HepG2 (cell line): ENCODE data around the gene GNB4. TPM values are rescaled to one million over a fixed set of nuclear protein-coding genes. Genes with fewer than 3 reads are reported as not detected.

Source experiments
- ATAC-seq: fragments of 200-7000 bp; cut with Tn5 transposase; 3 replicates; pipeline ENCODE4 v1.9.1; 2020; ENCODE audit warnings: mild to moderate bottlenecking, moderate library complexity
- BruUV-seq: library from RNA; stranded (reverse); fragments of 400-500 nt; replicated peaks from 2 replicates; lab custom pipeline; 2021; lab: Mats Ljungman, UMichigan
- CTCF ChIA-PET: fragments of 300-600 bp; formaldehyde crosslinking; extraction: SDS; loops from one replicate; lab custom pipeline; 2021; ENCODE audit warnings: low total read pairs, inconsistent platforms, low intra/inter-chr PET ratio; lab: Yijun Ruan, JAX
- POLR2A ChIA-PET: fragments of 350-600 bp; sonication (Branson Sonifier 250); formaldehyde crosslinking; loops from one replicate; lab custom pipeline; 2020; ENCODE audit warnings: antibody characterized with exemption, inconsistent platforms; lab: Yijun Ruan, JAX
- DNase-seq: peaks from one replicate; pipeline ENCODE4 v3.0.0-alpha.2; 2015; ENCODE audit warnings: low spot score
- FAIRE-seq: peaks from 3 replicates; lab custom pipeline; 2011; peaks lifted over from hg19 to GRCh38; lab: Jason Lieb, UNC
- H2AFZ ChIP-seq: one replicate; pipeline ENCODE4 v1.6.1; 2011; ENCODE audit warnings: low read length, inconsistent platforms
- H3K27ac ChIP-seq: fragments of 300-600 bp; 3 replicates; pipeline ENCODE4 v1.8.0; 2011; ENCODE audit warnings: mixed run types, mild to moderate bottlenecking, mixed read lengths, low read length, inconsistent platforms; ENCODE audit not compliant: insufficient read depth; ENCODE audit errors: extremely low read length
- H3K27me3 ChIP-seq, 2 experiments: fragments of 200-600 bp in 1 of 2; 2 replicates in 1 of 2; 3 replicates in 1 of 2; pipeline versions ENCODE4 v1.6.0 to v1.8.0; 2011; ENCODE audit warnings: low read length in 2 of 2, mild to moderate bottlenecking in 2 of 2, moderate library complexity in 2 of 2, inconsistent platforms in 1 of 2; ENCODE audit not compliant: insufficient read depth in 2 of 2, control insufficient read depth in 1 of 2
- H3K36me3 ChIP-seq, 2 experiments: fragments of 200-600 bp in 1 of 2; replicated peaks in 1 of 2; 2 replicates in 1 of 2; 3 replicates in 1 of 2; pipeline versions ENCODE4 v1.5.1 to v1.8.0; 2011; ENCODE audit warnings: low read length in 2 of 2, inconsistent platforms in 1 of 2; ENCODE audit not compliant: insufficient read depth in 2 of 2, control insufficient read depth in 1 of 2
- H3K4me1 ChIP-seq: 2 replicates; pipeline ENCODE4 v1.5.1; 2012; ENCODE audit warnings: low read length, inconsistent platforms; ENCODE audit not compliant: insufficient read depth
- H3K4me2 ChIP-seq: 2 replicates; pipeline ENCODE4 v1.6.0; 2011; ENCODE audit warnings: low read depth, low read length, inconsistent platforms
- H3K4me3 ChIP-seq, 3 experiments: fragments of 200-600 bp in 1 of 3; sonication (generic), shearing (Covaris generic) in 1 of 3; replicated peaks in 1 of 3; 2 replicates each; pipeline ENCODE4 v1.5.1; 2011 to 2016; ENCODE audit warnings: low read length in 3 of 3, inconsistent platforms in 2 of 3, low read depth in 2 of 3, mild to moderate bottlenecking in 2 of 3, control low read depth in 1 of 3, mixed read lengths in 1 of 3; ENCODE audit not compliant: insufficient read depth in 1 of 3
- H3K79me2 ChIP-seq: one replicate; pipeline ENCODE4 v1.6.1; 2011; ENCODE audit warnings: low read length, inconsistent platforms; ENCODE audit not compliant: insufficient read depth
- H3K9ac ChIP-seq: 2 replicates; pipeline ENCODE4 v1.6.0; 2011; ENCODE audit warnings: mild to moderate bottlenecking, low read depth, low read length, inconsistent platforms; ENCODE audit not compliant: insufficient read depth
- H3K9me3 ChIP-seq: 2 replicates; pipeline ENCODE4 v1.5.1; 2012; ENCODE audit warnings: mild to moderate bottlenecking, low read length
- H4K20me1 ChIP-seq: 2 replicates; pipeline ENCODE4 v1.6.0; 2011; ENCODE audit warnings: inconsistent platforms, mild to moderate bottlenecking, low read length, moderate library complexity; ENCODE audit not compliant: insufficient read depth
- E2F1 ChIP-seq: sonication (generic); formaldehyde crosslinking; IDR thresholded peaks from 2 replicates; pipeline ENCODE4 v1.5.0; 2020; ENCODE audit warnings: missing genetic modification reagents
- FIP1L1 ChIP-seq: fragments of 200-400 bp; formaldehyde crosslinking; IDR thresholded peaks from 2 replicates; pipeline ENCODE4 v1.6.1; 2018; ENCODE audit warnings: low read depth, mild to moderate bottlenecking, low read length, moderate library complexity, borderline replicate concordance; ENCODE audit not compliant: insufficient read depth
- GATAD2A ChIP-seq: IDR thresholded peaks from 2 replicates; pipeline ENCODE4 v1.6.1; 2016
- HNRNPLL ChIP-seq: fragments of 200-400 bp; formaldehyde crosslinking; IDR thresholded peaks from 2 replicates; pipeline ENCODE4 v1.6.1; 2017; ENCODE audit warnings: mild to moderate bottlenecking, low read depth, low read length; ENCODE audit not compliant: poor library complexity, severe bottlenecking
- NFKB2 ChIP-seq: sonication (generic); formaldehyde crosslinking; IDR thresholded peaks from 2 replicates; pipeline ENCODE4 v1.4.0; 2020; ENCODE audit warnings: missing genetic modification reagents, borderline replicate concordance
- PHB2 ChIP-seq: fragments of 450-650 bp; IDR thresholded peaks from 2 replicates; pipeline ENCODE4 v1.6.1; 2018; ENCODE audit not compliant: partially characterized antibody
- PRDM10 ChIP-seq: sonication (generic); formaldehyde crosslinking; IDR thresholded peaks from 2 replicates; pipeline ENCODE4 v1.4.0; 2020; ENCODE audit warnings: low read depth, missing genetic modification reagents
- SALL1 ChIP-seq: sonication (generic); formaldehyde crosslinking; IDR thresholded peaks from 2 replicates; pipeline ENCODE4 v1.8.0; 2022; ENCODE audit warnings: mild to moderate bottlenecking, missing genetic modification reagents
- ZBTB10 ChIP-seq: sonication (generic); formaldehyde crosslinking; IDR thresholded peaks from 2 replicates; pipeline ENCODE4 v1.4.0; 2020; ENCODE audit warnings: missing genetic modification reagents, borderline replicate concordance
- ZBTB43 ChIP-seq: sonication (generic); formaldehyde crosslinking; conservative IDR thresholded peaks from 2 replicates; pipeline ENCODE4 v1.4.0; 2020; ENCODE audit warnings: missing genetic modification reagents
- ZMYM4 ChIP-seq: sonication (generic); formaldehyde crosslinking; IDR thresholded peaks from 2 replicates; pipeline ENCODE4 v1.8.1; 2023; ENCODE audit warnings: mild to moderate bottlenecking, missing genetic modification reagents
- ZNF720 ChIP-seq: sonication (generic); formaldehyde crosslinking; IDR thresholded peaks from 2 replicates; pipeline ENCODE4 v1.4.0; 2020; ENCODE audit warnings: missing genetic modification reagents
- ZNF770 ChIP-seq: sonication (generic); formaldehyde crosslinking; IDR thresholded peaks from 2 replicates; pipeline ENCODE4 v1.5.0; 2020; ENCODE audit warnings: mild to moderate bottlenecking, missing genetic modification reagents
- ZNF773 ChIP-seq: sonication (generic); formaldehyde crosslinking; IDR thresholded peaks from 2 replicates; pipeline ENCODE4 v1.4.0; 2020; ENCODE audit warnings: missing genetic modification reagents, borderline replicate concordance
- WGBS: methylation state at CpG from one replicate; pipeline ENCODE4 v1.1.6; 2017; ENCODE audit warnings: low lambda C conversion rate; 5-methylcytosine and 5-hydroxymethylcytosine counted together
- in situ Hi-C: cut with HindIII; loops from 2 replicates; pipeline ENCODE4 v1.10.0; 2017; ENCODE audit warnings: low pct_unique_long_range_greater_than_20kb; ENCODE audit not compliant: extremely low pct_ligation_motif_present
- intact Hi-C: fragments of 100-400 bp; cut with micrococcal nuclease; formaldehyde crosslinking; loops from one replicate; pipeline ENCODE4 v1.10.0; 2022; ENCODE audit not compliant: unreplicated experiment
- polyA plus RNA-seq, 8 experiments: library from polyadenylated mRNA; depleted of rRNA in 3 of 8; stranded (reverse) in 7 of 8; unstranded in 1 of 8; fragments of >200 nt; fragmentation: Illumina TruSeq in 4 of 8; extraction: Trizol in 4 of 8; gene quantifications; 2 replicates each; pipeline versions ENCODE4 v1.2.1 to v1.2.3, GENCODE V29; 2011 to 2016; ENCODE audit warnings: low read depth in 4 of 8, missing spikeins in 1 of 8, mixed read lengths in 1 of 8; ENCODE audit not compliant: insufficient read depth in 1 of 8
- total RNA-seq, 5 experiments: library from RNA; depleted of rRNA; stranded (reverse); fragments of >200 nt; fragmentation: Illumina TruSeq; extraction: Trizol; gene quantifications; 2 replicates each; pipeline ENCODE4 v1.2.3, GENCODE V29; 2016; ENCODE audit warnings: low read depth in 1 of 5

The GNB4 gene
- total and polyA plus RNA-seq, 2 of the 13 experiments (the other 11 are each of a cell fraction or from before 2014, with no cell fraction given): 0.07 to 0.13 TPM

GRCh38 chr3:179486806-179487205 is 35.5 kb upstream of the GNB4 start:
- H3K27ac ChIP-seq: no peak overlapping the region
- POLR2A ChIA-PET: no interaction called here
- FAIRE-seq (no peak), ATAC-seq (no peak), DNase-seq (no peak)
- H3K4me1 ChIP-seq: no peaks in the 10 kb centered on the region
- H4K20me1 ChIP-seq: no peaks in the 10 kb centered on the region
- CTCF ChIA-PET: no interaction called here
- no peaks in the 10 kb centered on the region for H3K79me2 ChIP-seq
- H3K9me3 ChIP-seq: no peaks in the 10 kb centered on the region
- no peak overlapping the region for H3K9ac ChIP-seq
- no TSS peak for BruUV-seq
- intact Hi-C loops: no loop called here
- no peak overlapping the region for H3K4me3 ChIP-seq
- H3K36me3 ChIP-seq: no peaks in the 10 kb centered on the region
- in situ Hi-C loops: no loop called here
- 33% methylated on average over 3 of the region's 3 CpGs for WGBS
- no peak overlapping the region for H3K4me2 ChIP-seq
- no peak overlapping the region for H2AFZ ChIP-seq
- no peaks in the 10 kb centered on the region; a peak in 1 of 5 replicates for H3K27me3 ChIP-seq
- TF ChIP-seq ZNF770 (CRISPR knock-in tag) (no peak), GATAD2A (no peak), PRDM10 (CRISPR knock-in tag) (no peak), E2F1 (no peak), ZNF720 (CRISPR knock-in tag) (no peak), ZBTB43 (CRISPR knock-in tag) (no peak), ZNF773 (no peak), NFKB2 (CRISPR knock-in tag) (no peak), PHB2 (no peak), HNRNPLL (no peak), FIP1L1 (no peak), ZMYM4 (CRISPR knock-in tag) (no peak), ZBTB10 (CRISPR knock-in tag) (no peak), SALL1 (CRISPR knock-in tag) (no peak)
